ENCODE results near the gene MIER2. TPM values are rescaled to one million over a fixed set of nuclear protein-coding genes. Genes with fewer than 3 reads are reported as not detected.

Gene MIER2
- total and polyA plus RNA-seq, 8 donors = 5.8 to 29.6 (median 13.2) TPM

DNA sequence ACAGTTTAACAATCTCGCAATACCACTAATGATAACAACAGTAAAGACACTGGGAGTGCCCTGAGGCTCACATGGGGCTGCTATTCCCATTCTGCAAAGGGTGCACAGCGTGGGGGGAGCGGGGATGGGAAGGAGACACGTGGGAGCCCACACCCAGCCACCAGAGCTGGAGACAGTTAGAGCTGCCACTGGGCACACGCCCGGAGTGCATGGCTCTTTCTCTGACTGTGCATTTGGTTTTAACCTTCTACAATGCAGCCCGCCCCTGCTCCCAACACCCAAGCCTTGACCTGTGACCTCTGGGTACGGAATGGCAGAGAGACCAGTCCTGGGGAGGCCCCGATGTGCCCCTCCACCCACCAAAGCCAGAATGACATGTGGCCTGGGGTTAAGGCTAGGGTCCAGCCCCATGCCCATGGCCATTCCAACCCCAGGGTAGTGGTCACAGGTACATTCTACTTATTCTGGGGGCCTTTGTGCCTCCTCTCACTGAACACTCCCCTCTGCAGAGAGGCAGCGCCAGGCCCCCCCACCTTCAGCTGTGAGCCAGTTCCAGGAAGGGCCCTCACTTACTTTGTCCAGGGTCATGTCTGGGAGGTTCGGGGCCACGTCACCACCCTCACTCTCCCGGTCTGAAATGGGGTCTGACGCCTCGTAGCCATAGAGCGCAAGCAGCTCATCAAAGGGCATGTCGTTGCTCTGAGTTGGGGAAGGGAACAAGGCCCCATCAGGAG is 17.1 kb downstream of the MIER2 start:
- no peaks in the 10 kb centered on the region for H3K27me3 ChIP-seq
- WGBS, 5 donors = 96 to 98% (median 97%) methylated on average over 11 to 17 of the region's 17 CpGs
- no peak overlapping the region for H3K27ac ChIP-seq
- H3K4me1 ChIP-seq = no peaks in the 10 kb centered on the region
- no peak overlapping the region for H3K4me3 ChIP-seq
- TF ChIP-seq EP300 (IDR thresholded peaks at IDR 0.05) (no peak), POLR2AphosphoS5 (IDR thresholded peaks at IDR 0.05) (no peak), POLR2A (IDR thresholded peaks at IDR 0.05) (no peak)
- TF ChIP-seq, protein P1, sequence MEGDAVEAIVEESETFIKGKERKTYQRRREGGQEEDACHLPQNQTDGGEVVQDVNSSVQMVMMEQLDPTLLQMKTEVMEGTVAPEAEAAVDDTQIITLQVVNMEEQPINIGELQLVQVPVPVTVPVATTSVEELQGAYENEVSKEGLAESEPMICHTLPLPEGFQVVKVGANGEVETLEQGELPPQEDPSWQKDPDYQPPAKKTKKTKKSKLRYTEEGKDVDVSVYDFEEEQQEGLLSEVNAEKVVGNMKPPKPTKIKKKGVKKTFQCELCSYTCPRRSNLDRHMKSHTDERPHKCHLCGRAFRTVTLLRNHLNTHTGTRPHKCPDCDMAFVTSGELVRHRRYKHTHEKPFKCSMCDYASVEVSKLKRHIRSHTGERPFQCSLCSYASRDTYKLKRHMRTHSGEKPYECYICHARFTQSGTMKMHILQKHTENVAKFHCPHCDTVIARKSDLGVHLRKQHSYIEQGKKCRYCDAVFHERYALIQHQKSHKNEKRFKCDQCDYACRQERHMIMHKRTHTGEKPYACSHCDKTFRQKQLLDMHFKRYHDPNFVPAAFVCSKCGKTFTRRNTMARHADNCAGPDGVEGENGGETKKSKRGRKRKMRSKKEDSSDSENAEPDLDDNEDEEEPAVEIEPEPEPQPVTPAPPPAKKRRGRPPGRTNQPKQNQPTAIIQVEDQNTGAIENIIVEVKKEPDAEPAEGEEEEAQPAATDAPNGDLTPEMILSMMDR (IDR thresholded peaks at IDR 0.05) = no peak
- intact Hi-C loops (cut with DNase I; ENCODE audit: low total_unique reads) = no loop called here
- H3K9me3 ChIP-seq = peaks cover 0 to 21% (median 13%) of the 10 kb centered on the region in 4 donors
- peaks cover 68 to 98% (median 96%) of the 10 kb centered on the region in 4 donors for H3K36me3 ChIP-seq
- no peak for DNase-seq

DNA sequence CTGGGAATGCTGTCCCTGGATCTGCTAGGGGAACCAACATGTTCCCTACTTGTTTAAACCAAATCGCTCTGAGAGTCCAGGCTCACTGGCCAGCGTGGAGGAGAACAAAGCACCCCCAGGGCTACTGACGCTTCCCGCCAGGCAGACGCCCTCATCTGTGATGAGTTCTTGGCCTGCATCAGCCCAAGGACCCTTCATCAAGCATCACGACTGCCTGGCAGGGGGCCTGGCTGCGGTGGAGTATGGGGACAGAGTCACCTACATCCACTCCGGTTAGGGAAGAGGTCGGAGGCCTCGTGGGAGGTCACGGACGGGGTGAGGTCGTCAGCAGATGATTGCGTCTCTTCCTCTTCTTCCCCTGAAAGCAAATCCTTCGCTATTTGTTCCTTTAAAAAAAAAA is 17.7 kb downstream of the MIER2 start:
- intact Hi-C loops (cut with DNase I; ENCODE audit: low total_unique reads) = no loop called here
- Histone ChIP-seq H3K9me3 (peaks cover 0 to 21% (median 13%) of the 10 kb centered on the region in 4 donors), H3K27ac (no peak overlapping the region), H3K4me3 (no peak overlapping the region), H3K4me1 (no peaks in the 10 kb centered on the region), H3K36me3 (peaks cover 68 to 100% (median 98%) of the 10 kb centered on the region in 4 donors), H3K27me3 (no peaks in the 10 kb centered on the region)
- 93 to 96% (median 96%) methylated on average over 15 of the region's 15 CpGs for WGBS, 5 donors
- DNase-seq = no peak
- TF ChIP-seq, protein P1 (IDR thresholded peaks at IDR 0.05) = no peak
- TF ChIP-seq POLR2AphosphoS5 (IDR thresholded peaks at IDR 0.05) (no peak), POLR2A (IDR thresholded peaks at IDR 0.05) (no peak), EP300 (IDR thresholded peaks at IDR 0.05) (no peak)

DNA sequence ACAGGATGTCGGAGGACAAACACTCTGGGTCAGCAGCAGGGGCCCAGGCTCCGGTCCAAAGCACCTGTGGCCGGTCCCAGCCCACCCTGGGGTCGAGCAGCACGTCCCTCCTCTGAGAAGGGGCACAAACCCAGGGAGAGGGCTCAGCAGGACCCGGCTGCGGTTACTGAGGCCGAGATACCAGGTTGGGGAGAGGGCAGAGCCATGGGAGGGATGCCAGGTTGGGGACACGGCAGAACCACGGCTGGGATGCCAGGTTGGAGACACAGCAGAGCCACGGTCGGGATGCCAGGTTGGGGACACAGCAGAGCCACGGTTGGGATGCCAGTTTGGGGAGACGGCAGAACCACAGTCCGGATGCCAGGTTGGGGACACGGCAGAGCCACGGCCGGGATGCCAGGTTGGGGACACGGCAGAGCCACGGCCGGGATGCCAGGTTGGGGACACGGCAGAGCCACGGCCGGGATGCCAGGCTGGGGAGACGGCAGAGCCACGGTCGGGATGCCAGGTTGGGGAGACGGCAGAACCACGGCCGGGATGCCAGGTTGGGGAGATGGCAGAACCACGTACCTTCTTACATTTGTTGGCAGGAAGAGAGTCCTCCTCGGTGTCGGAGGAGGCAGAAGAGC is 18.5 kb downstream of the MIER2 start:
- no peak overlapping the region for H3K4me3 ChIP-seq
- peaks cover 0 to 21% (median 13%) of the 10 kb centered on the region in 4 donors for H3K9me3 ChIP-seq
- no peak overlapping the region for H3K27ac ChIP-seq
- WGBS, 5 donors = 91 to 97% (median 93%) methylated on average over 28 to 33 of the region's 33 CpGs
- H3K36me3 ChIP-seq = peaks cover 64 to 100% (median 97%) of the 10 kb centered on the region in 4 donors
- H3K4me1 ChIP-seq = no peaks in the 10 kb centered on the region
- no peak for TF ChIP-seq POLR2A (IDR thresholded peaks at IDR 0.05)
- TF ChIP-seq EP300 (IDR thresholded peaks at IDR 0.05) = no peak
- TF ChIP-seq, protein P1 (IDR thresholded peaks at IDR 0.05) = no peak
- no peak for TF ChIP-seq POLR2AphosphoS5 (IDR thresholded peaks at IDR 0.05)
- H3K27me3 ChIP-seq = no peaks in the 10 kb centered on the region
- no peak for DNase-seq
- intact Hi-C loops (cut with DNase I; ENCODE audit: low total_unique reads) = no loop called here

DNA sequence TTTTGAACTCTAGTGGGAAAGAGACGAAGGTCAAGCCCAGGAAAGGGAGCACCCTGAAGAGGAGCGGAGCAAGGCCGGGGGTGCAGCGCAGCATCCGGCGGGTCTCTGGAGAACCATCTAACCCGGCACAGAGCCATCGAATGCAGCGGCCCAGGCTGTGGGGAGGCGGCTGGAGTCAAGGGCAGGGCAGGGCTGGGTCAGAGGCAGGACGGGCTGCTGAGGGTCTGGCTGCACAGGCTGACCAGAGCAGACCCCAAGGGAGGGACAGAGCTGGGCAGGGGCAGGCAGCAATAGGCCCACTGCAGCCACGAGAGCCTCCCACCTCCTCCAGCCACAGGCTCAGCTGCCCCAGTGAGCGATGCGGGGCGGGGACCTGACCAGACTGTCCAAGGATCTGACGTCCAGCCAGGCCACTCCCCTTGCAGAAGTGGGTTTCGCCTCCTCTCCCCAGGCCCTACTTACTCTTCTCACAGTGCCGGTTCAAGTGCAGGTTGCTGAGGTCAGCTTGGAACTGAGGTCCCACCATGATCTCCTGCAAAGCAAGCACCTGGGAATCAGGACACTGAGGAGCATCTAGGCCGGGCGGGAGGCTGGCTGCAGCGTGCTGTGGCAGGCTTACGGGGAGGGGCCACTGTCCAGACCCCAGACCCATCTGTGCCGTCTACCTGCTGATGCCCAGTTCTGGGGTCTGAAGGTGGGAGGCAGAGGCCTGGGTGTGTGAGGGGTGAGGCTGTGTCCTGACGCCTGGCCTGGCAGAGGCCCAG is 19.2 kb downstream of the MIER2 start:
- H3K4me1 ChIP-seq = no peaks in the 10 kb centered on the region
- intact Hi-C loops (cut with DNase I; ENCODE audit: low total_unique reads) = no loop called here
- 91 to 96% (median 94%) methylated on average over 21 to 24 of the region's 24 CpGs for WGBS, 5 donors
- peaks cover 0 to 16% (median 11%) of the 10 kb centered on the region in 4 donors for H3K9me3 ChIP-seq
- no peak overlapping the region for H3K27ac ChIP-seq
- no peak for DNase-seq
- TF ChIP-seq, protein P1 (IDR thresholded peaks at IDR 0.05) = no peak
- TF ChIP-seq POLR2AphosphoS5 (IDR thresholded peaks at IDR 0.05) (no peak), EP300 (IDR thresholded peaks at IDR 0.05) (no peak), POLR2A (IDR thresholded peaks at IDR 0.05) (no peak)
- no peaks in the 10 kb centered on the region for H3K27me3 ChIP-seq
- peaks cover 57 to 100% (median 97%) of the 10 kb centered on the region in 4 donors for H3K36me3 ChIP-seq
- H3K4me3 ChIP-seq = no peak overlapping the region

All from stomach (tissue), 9 donors.